Measurements from ENCODE around the gene TM4SF1.

GRCh38 chr3:149419816-149420215 lies 42.4 kb upstream of the TM4SF1 start:
- TF ChIP-seq, protein P1, sequence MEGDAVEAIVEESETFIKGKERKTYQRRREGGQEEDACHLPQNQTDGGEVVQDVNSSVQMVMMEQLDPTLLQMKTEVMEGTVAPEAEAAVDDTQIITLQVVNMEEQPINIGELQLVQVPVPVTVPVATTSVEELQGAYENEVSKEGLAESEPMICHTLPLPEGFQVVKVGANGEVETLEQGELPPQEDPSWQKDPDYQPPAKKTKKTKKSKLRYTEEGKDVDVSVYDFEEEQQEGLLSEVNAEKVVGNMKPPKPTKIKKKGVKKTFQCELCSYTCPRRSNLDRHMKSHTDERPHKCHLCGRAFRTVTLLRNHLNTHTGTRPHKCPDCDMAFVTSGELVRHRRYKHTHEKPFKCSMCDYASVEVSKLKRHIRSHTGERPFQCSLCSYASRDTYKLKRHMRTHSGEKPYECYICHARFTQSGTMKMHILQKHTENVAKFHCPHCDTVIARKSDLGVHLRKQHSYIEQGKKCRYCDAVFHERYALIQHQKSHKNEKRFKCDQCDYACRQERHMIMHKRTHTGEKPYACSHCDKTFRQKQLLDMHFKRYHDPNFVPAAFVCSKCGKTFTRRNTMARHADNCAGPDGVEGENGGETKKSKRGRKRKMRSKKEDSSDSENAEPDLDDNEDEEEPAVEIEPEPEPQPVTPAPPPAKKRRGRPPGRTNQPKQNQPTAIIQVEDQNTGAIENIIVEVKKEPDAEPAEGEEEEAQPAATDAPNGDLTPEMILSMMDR (IDR thresholded peaks at IDR 0.05): no peak
- TF ChIP-seq POLR2AphosphoS5 (IDR thresholded peaks at IDR 0.05; ENCODE audit: low read depth, low read length): no peak
- TF ChIP-seq SIN3A (IDR thresholded peaks at IDR 0.05; ENCODE audit: borderline replicate concordance, insufficient read depth, low read depth, low read length): no peak
- TF ChIP-seq, protein P2, sequence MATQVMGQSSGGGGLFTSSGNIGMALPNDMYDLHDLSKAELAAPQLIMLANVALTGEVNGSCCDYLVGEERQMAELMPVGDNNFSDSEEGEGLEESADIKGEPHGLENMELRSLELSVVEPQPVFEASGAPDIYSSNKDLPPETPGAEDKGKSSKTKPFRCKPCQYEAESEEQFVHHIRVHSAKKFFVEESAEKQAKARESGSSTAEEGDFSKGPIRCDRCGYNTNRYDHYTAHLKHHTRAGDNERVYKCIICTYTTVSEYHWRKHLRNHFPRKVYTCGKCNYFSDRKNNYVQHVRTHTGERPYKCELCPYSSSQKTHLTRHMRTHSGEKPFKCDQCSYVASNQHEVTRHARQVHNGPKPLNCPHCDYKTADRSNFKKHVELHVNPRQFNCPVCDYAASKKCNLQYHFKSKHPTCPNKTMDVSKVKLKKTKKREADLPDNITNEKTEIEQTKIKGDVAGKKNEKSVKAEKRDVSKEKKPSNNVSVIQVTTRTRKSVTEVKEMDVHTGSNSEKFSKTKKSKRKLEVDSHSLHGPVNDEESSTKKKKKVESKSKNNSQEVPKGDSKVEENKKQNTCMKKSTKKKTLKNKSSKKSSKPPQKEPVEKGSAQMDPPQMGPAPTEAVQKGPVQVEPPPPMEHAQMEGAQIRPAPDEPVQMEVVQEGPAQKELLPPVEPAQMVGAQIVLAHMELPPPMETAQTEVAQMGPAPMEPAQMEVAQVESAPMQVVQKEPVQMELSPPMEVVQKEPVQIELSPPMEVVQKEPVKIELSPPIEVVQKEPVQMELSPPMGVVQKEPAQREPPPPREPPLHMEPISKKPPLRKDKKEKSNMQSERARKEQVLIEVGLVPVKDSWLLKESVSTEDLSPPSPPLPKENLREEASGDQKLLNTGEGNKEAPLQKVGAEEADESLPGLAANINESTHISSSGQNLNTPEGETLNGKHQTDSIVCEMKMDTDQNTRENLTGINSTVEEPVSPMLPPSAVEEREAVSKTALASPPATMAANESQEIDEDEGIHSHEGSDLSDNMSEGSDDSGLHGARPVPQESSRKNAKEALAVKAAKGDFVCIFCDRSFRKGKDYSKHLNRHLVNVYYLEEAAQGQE (IDR thresholded peaks at IDR 0.05; ENCODE audit: insufficient read depth in 1 of 2, low read depth in 2 of 2, low read length in 1 of 2): no peak

Data from Panc1 (cell line).